GM13977 (cell line): Measurements from ENCODE around the gene ZBTB46.

ENCODE experiments used
- DNase-seq: peaks from one replicate; pipeline ENCODE4 v3.0.0; 2012; ENCODE audit warnings: low spot score
- in situ Hi-C: fragments of 300-500 bp; cut with MboI; formaldehyde crosslinking; loops from one replicate; pipeline ENCODE4 v1.12.0; 2022; ENCODE audit warnings: low sequenced_read_pairs, low pct_unique_long_range_greater_than_20kb, mixed read lengths, inconsistent platforms; ENCODE audit not compliant: unreplicated experiment
- TF ChIP-seq, protein P1 (sequence below): IDR thresholded peaks from 2 replicates; pipeline ENCODE4 v1.5.1; 2012; ENCODE audit warnings: mild to moderate bottlenecking, control low read depth; ENCODE audit not compliant: insufficient read depth; ENCODE audit errors: extremely low read depth, missing control alignments

ZBTB46 gene

DNA sequence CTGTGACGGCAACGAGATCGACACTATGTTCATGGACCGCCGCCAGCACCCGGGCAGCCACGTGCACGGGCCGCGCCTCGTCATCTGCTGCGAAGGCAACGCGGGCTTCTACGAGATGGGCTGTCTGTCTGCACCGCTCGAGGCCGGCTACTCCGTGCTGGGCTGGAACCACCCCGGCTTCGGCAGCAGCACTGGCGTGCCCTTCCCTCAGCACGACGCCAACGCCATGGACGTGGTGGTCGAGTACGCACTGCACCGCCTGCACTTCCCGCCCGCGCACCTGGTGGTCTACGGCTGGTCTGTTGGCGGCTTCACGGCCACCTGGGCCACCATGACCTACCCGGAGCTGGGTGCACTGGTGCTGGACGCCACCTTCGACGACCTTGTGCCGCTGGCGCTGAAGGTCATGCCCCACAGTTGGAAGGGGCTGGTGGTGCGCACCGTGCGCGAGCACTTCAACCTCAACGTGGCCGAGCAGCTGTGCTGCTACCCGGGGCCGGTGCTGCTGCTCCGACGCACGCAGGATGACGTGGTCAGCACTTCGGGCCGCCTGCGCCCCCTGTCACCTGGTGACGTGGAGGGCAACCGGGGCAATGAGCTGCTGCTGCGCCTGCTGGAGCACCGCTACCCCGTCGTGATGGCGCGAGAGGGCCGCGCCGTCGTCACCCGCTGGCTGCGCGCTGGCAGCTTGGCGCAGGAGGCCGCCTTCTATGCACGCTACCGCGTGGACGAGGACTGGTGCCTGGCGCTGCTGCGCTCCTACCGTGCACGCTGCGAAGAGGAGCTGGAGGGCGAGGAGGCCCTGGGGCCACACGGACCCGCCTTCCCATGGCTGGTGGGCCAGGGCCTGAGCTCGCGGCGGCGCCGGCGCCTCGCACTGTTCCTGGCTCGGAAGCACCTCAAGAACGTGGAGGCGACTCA, 31.2 kb upstream of the ZBTB46 start:
- in situ Hi-C loops, result no loop called here
- TF ChIP-seq, protein P1, sequence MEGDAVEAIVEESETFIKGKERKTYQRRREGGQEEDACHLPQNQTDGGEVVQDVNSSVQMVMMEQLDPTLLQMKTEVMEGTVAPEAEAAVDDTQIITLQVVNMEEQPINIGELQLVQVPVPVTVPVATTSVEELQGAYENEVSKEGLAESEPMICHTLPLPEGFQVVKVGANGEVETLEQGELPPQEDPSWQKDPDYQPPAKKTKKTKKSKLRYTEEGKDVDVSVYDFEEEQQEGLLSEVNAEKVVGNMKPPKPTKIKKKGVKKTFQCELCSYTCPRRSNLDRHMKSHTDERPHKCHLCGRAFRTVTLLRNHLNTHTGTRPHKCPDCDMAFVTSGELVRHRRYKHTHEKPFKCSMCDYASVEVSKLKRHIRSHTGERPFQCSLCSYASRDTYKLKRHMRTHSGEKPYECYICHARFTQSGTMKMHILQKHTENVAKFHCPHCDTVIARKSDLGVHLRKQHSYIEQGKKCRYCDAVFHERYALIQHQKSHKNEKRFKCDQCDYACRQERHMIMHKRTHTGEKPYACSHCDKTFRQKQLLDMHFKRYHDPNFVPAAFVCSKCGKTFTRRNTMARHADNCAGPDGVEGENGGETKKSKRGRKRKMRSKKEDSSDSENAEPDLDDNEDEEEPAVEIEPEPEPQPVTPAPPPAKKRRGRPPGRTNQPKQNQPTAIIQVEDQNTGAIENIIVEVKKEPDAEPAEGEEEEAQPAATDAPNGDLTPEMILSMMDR, result no peak

GRCh38 chr20:63861365-63861934, 30.4 kb upstream of the ZBTB46 start, which contains the start of gene ABHD16B:
ABHD16B (plus strand) TSS chr20:63861498; CDS start chr20:63861541, 43 bp downstream.
- TF ChIP-seq, protein P1, result no peak
- in situ Hi-C loops, result no loop called here
- no peak for DNase-seq

More for the DNA sequence above, 31.2 kb upstream of the ZBTB46 start:
- DNase-seq, result no peak

- DNase-seq, result peak; percentile 23
- TF ChIP-seq, protein P1, result no peak
- in situ Hi-C loops, result no loop called here
These were observed 29.4 kb upstream of the ZBTB46 start for GRCh38 chr20:63860325-63861051.

DNA sequence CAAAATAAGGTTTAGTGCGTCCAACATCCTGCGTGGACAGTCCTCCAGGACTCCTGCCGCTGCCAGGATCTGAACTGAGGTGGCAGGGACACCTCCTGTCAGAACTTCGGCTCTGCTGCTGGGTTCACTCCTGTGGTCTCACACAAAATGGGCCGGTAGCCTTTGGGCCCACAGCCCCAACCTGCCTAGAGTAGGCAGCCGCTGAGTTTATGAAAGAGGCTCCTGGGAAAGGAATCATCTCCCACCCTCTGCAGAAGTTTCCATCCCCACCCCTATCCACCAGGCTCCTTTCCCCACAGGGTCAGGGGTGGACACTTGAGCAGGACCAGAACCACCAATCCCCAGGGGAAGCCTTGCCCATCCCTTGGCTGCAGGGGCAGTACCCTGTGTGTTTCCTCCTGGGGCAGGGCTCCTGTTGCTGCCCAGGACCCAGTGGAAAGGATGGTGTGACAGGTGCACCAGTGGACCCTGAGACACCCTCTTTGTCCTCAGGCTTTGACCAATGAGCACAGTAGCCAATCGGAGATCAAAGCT, 28.2 kb upstream of the ZBTB46 start:
- TF ChIP-seq, protein P1, result no peak
- in situ Hi-C loops, result loop anchor here (5.0 kb wide), 1 partner anchor 152 kb away; the partner anchor contains the start of genes ARFRP1 and ZGPAT
- peak; percentile 26 for DNase-seq

DNA sequence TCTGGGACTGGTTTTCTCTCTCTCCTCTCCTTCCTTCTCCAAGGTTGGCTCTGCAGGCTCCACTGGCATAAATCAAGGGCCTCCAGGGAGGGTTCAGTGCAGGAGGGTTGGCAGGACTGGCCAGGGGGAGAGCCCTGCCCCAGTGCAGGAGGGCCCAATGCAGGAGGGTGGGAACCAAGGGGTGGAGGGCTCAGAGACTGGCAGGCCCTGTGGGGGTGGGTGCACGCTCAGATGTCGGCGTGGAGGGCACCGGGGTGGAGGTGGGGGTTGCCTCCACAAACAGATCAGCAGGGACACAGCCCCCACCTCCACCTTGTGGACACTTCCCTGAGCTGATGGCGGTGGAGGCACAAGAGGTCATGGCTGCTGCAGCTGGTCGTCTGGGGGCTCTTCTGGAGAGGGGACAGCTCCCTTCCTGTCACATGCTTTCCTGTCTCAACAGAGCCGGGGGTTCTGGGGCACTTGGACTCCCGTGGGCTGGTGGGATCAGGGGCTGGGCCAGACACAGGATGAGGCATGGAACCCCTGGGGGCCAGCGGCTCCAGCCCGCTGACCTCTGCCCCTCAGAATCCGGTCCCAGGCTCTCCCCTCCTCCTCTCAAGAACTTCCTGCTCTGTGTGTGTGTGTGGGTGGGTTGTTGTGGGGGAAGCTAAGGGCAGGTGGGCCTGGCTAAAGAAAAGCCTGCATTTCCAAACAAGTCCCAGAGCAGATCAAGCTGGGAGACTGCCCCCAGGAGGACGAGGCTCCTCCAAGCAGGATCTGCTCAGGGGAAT, 27.5 kb upstream of the ZBTB46 start:
- peak; percentile 69 for DNase-seq
- TF ChIP-seq, protein P1, result no peak
- in situ Hi-C loops, result loop anchor here (5.0 kb wide), 1 partner anchor 151 kb away; the partner anchor contains the start of genes ARFRP1 and ZGPAT
